Measurements from ENCODE around the gene LIPM.

Gene LIPM

DNA sequence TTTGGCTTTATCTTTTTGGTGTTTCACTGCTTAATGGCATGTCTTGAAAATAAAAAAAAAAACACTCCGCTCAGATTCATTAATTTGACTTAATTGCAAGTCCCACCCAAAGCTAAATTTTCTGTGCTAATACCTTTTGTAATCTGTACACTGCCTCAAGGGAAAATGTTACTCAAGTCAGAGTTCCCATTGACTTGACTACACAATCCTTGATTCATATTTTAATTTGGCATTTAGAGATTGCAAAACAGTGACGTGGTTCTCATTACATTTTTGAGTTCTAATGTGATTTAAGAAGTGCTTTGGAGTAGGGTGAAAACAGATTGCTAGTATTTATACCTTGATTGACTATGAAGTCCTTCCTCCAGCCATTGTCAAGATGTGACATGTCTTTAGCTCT is 21.3 kb upstream of the LIPM start:
- Histone ChIP-seq H3K36me3 (ENCODE audit: control insufficient read depth in 2 of 2, insufficient read depth in 2 of 2, low read length in 2 of 2) (no peaks in the 10 kb centered on the region), H3K9ac (ENCODE audit: low read depth in 1 of 2, low read length in 2 of 2) (no peak overlapping the region), H3K9me3 (ENCODE audit: control insufficient read depth in 2 of 2, low read length in 2 of 2) (no peaks in the 10 kb centered on the region), H3K27ac (ENCODE audit: low read depth in 2 of 2, low read length in 2 of 2) (no peak overlapping the region), H3K4me3 (ENCODE audit: low read length in 2 of 2) (no peak overlapping the region), H3K27me3 (ENCODE audit: control insufficient read depth in 2 of 2, insufficient read depth in 2 of 2, low read length in 2 of 2) (no peaks in the 10 kb centered on the region), H3K4me1 (ENCODE audit: control insufficient read depth in 2 of 2, insufficient read depth in 2 of 2, low read length in 2 of 2) (no peaks in the 10 kb centered on the region)

DNA sequence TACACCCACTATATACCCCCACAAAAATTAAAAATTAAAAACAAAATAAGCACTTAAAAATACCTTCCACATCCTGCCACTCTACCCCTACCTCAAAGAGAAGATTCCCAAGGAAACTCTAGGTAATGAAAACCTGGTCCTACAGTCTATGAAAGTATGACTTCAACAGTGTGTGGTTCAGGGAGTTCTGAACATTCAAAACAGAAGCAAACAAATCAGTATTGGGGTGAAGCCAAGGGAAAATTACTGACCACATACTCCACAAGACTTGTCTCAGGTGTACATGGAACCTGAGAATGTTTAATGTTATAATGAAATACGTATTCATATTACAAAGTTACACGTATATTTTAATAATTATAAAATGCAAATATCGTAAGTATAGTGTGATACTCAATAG is 20.3 kb upstream of the LIPM start:
- Histone ChIP-seq H3K27me3 (ENCODE audit: control insufficient read depth in 2 of 2, insufficient read depth in 2 of 2, low read length in 2 of 2) (no peaks in the 10 kb centered on the region), H3K4me3 (ENCODE audit: low read length in 2 of 2) (no peak overlapping the region), H3K9ac (ENCODE audit: low read depth in 1 of 2, low read length in 2 of 2) (no peak overlapping the region), H3K36me3 (ENCODE audit: control insufficient read depth in 2 of 2, insufficient read depth in 2 of 2, low read length in 2 of 2) (no peaks in the 10 kb centered on the region), H3K27ac (ENCODE audit: low read depth in 2 of 2, low read length in 2 of 2) (no peak overlapping the region), H3K9me3 (ENCODE audit: control insufficient read depth in 2 of 2, low read length in 2 of 2) (no peaks in the 10 kb centered on the region), H3K4me1 (ENCODE audit: control insufficient read depth in 2 of 2, insufficient read depth in 2 of 2, low read length in 2 of 2) (no peaks in the 10 kb centered on the region)

DNA sequence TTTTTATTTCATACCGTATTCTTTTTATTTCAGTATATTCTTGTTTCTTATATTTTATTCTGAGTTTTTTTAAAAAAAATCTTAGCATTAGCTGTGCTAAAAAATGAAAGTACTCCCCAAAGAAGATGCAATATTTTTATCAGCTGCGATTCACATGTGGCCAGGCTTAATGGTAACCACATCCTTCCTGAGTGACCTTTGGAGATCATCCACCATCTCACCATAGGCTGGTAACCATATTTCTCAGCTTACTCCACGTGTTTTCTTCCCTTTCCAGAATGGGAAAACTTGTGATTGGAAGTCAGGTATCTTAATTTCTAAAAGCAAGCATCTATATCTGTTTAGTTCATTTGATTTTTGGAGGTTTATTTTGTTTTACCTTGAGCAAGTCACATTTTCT is 18.8 kb upstream of the LIPM start:
- no peak overlapping the region for H3K9ac ChIP-seq (ENCODE audit: low read depth in 1 of 2, low read length in 2 of 2)
- no peaks in the 10 kb centered on the region for H3K4me1 ChIP-seq (ENCODE audit: control insufficient read depth in 2 of 2, insufficient read depth in 2 of 2, low read length in 2 of 2)
- H3K36me3 ChIP-seq (ENCODE audit: control insufficient read depth in 2 of 2, insufficient read depth in 2 of 2, low read length in 2 of 2): no peaks in the 10 kb centered on the region
- H3K27me3 ChIP-seq (ENCODE audit: control insufficient read depth in 2 of 2, insufficient read depth in 2 of 2, low read length in 2 of 2): no peaks in the 10 kb centered on the region
- H3K9me3 ChIP-seq (ENCODE audit: control insufficient read depth in 2 of 2, low read length in 2 of 2): no peaks in the 10 kb centered on the region
- no peak overlapping the region for H3K4me3 ChIP-seq (ENCODE audit: low read length in 2 of 2)
- no peak overlapping the region for H3K27ac ChIP-seq (ENCODE audit: low read depth in 2 of 2, low read length in 2 of 2)

DNA sequence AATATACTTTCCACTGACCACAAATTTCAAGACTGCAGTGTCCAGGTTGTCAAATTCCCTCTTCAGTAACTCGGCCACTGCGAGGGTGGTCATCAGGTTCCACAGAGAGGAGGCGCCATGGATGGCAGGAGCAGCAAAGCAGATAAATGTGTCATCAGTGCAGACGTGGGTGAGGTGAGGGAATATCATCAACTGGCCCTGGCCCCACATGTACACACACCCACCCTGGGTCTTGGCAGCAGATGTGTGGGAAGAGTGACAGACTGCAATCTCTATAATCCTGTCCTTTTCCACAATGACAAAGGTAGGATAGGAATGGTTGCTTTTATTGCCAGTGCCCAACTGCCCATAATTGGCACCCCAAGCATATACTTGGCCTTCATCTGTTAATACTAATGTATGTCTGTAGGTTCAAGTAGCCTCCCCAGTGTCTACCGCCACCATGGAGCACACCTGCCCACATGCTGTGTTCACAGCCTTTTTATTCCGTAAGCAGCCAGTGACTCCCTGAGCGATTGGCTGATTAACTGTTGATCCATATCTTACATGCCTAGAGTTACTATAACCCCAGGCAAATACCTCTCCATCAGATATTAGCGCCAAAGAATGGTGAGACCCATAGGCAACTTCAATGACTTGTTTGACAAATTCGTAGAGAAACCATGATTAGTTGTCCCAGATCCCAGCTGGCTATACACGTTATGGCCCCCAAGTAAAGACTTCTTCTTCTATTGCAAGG is 16.3 kb upstream of the LIPM start:
- Histone ChIP-seq H3K9ac (ENCODE audit: low read depth in 1 of 2, low read length in 2 of 2) (no peak overlapping the region), H3K36me3 (ENCODE audit: control insufficient read depth in 2 of 2, insufficient read depth in 2 of 2, low read length in 2 of 2) (no peaks in the 10 kb centered on the region), H3K27me3 (ENCODE audit: control insufficient read depth in 2 of 2, insufficient read depth in 2 of 2, low read length in 2 of 2) (no peaks in the 10 kb centered on the region)

DNA sequence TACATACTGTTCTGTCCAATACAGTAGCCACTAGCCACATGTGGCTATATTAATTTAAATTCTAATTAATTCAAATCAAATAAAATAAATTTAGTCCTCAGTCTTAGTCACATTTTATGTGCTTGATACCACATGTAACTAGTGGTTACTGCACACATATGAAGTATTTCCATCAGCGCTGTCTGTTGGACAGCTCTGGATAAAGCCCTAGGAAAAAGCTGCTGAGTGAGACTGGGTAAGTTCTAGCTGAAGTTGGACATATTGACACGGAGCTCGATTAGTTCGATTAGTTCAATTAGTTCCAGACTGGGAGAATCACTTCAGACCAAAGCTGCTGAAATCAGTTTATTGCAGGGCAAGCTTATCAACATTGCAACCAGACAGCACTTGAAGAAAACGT is 15.1 kb upstream of the LIPM start:
- Histone ChIP-seq H3K9ac (ENCODE audit: low read depth in 1 of 2, low read length in 2 of 2) (no peak overlapping the region), H3K4me3 (ENCODE audit: low read length in 2 of 2) (no peak overlapping the region), H3K36me3 (ENCODE audit: control insufficient read depth in 2 of 2, insufficient read depth in 2 of 2, low read length in 2 of 2) (no peaks in the 10 kb centered on the region), H3K4me1 (ENCODE audit: control insufficient read depth in 2 of 2, insufficient read depth in 2 of 2, low read length in 2 of 2) (no peaks in the 10 kb centered on the region), H3K27ac (ENCODE audit: low read depth in 2 of 2, low read length in 2 of 2) (no peak overlapping the region), H3K27me3 (ENCODE audit: control insufficient read depth in 2 of 2, insufficient read depth in 2 of 2, low read length in 2 of 2) (no peaks in the 10 kb centered on the region), H3K9me3 (ENCODE audit: control insufficient read depth in 2 of 2, low read length in 2 of 2) (no peaks in the 10 kb centered on the region)

More for the DNA sequence above, 16.3 kb upstream of the LIPM start:
- H3K4me1 ChIP-seq (ENCODE audit: control insufficient read depth in 2 of 2, insufficient read depth in 2 of 2, low read length in 2 of 2): no peaks in the 10 kb centered on the region
- H3K9me3 ChIP-seq (ENCODE audit: control insufficient read depth in 2 of 2, low read length in 2 of 2): no peaks in the 10 kb centered on the region
- no peak overlapping the region for H3K27ac ChIP-seq (ENCODE audit: low read depth in 2 of 2, low read length in 2 of 2)
- no peak overlapping the region for H3K4me3 ChIP-seq (ENCODE audit: low read length in 2 of 2)

DNA sequence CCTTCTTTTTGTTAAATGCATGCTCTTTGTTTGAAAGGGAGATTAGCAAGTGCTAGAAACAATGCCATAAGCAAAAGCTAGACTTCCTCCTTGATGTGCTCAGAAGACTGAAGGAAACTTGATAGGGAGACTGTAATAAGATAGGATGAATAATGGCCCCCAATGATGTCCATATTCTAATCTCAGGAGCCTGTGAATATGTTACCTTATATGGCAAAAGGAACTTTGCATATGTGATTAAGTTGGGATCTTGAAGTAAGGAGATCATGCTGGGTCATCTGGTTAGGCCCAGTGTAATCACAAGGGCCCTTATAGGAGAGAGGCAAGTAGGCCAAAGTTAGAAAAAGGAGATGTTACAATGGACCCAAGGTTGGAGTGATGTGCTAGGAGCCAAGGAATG is 13.6 kb upstream of the LIPM start:
- Histone ChIP-seq H3K27ac (ENCODE audit: low read depth in 2 of 2, low read length in 2 of 2) (no peak overlapping the region), H3K9ac (ENCODE audit: low read depth in 1 of 2, low read length in 2 of 2) (no peak overlapping the region), H3K9me3 (ENCODE audit: control insufficient read depth in 2 of 2, low read length in 2 of 2) (no peaks in the 10 kb centered on the region), H3K27me3 (ENCODE audit: control insufficient read depth in 2 of 2, insufficient read depth in 2 of 2, low read length in 2 of 2) (no peaks in the 10 kb centered on the region), H3K4me1 (ENCODE audit: control insufficient read depth in 2 of 2, insufficient read depth in 2 of 2, low read length in 2 of 2) (no peaks in the 10 kb centered on the region), H3K36me3 (ENCODE audit: control insufficient read depth in 2 of 2, insufficient read depth in 2 of 2, low read length in 2 of 2) (no peaks in the 10 kb centered on the region), H3K4me3 (ENCODE audit: low read length in 2 of 2) (no peak overlapping the region)

DNA sequence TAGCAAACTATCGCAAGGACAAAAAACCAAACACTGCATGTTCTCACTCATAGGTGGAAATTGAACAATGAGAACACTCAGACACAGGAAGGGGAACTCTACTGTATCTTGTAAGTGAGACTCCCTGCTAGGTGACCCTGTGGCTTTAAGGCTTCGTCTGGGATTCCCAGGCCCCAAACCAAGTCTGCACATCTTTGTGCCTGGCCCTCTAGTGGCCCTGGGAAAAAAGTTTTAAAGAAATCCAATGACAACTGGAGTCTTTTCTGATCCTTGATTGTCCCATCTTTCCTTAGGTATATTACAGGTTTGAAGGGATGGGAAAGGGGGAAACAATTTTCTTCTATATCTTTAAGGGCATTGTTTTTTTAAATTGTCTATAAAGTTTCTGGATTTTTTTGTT is 10.6 kb upstream of the LIPM start:
- H3K4me3 ChIP-seq (ENCODE audit: low read length in 2 of 2): no peak overlapping the region
- no peaks in the 10 kb centered on the region for H3K9me3 ChIP-seq (ENCODE audit: control insufficient read depth in 2 of 2, low read length in 2 of 2)
- H3K27ac ChIP-seq (ENCODE audit: low read depth in 2 of 2, low read length in 2 of 2): no peak overlapping the region
- H3K36me3 ChIP-seq (ENCODE audit: control insufficient read depth in 2 of 2, insufficient read depth in 2 of 2, low read length in 2 of 2): no peaks in the 10 kb centered on the region
- no peak overlapping the region for H3K9ac ChIP-seq (ENCODE audit: low read depth in 1 of 2, low read length in 2 of 2)
- no peaks in the 10 kb centered on the region for H3K27me3 ChIP-seq (ENCODE audit: control insufficient read depth in 2 of 2, insufficient read depth in 2 of 2, low read length in 2 of 2)
- H3K4me1 ChIP-seq (ENCODE audit: control insufficient read depth in 2 of 2, insufficient read depth in 2 of 2, low read length in 2 of 2): no peaks in the 10 kb centered on the region

DNA sequence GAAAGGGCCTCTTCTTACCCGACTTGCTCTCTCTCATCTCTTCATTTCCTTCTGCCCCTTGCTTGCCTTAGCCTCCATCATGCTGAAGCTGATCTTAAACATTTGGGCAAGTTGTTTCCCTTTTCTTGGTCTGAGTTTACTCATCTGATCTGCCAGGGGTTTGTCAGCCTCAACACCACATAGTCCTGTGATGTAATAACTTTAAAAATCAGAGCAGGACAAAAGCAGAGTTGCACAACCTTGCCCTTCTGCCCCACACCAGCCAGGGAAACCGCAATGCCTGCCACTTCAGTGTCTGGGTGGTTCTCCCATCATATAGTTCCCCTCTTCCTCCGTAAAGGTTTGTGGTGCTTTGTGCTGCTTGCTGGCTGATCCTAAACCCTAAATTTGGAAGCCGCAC is 9.9 kb upstream of the LIPM start:
- H3K9ac ChIP-seq (ENCODE audit: low read depth in 1 of 2, low read length in 2 of 2): no peak overlapping the region
- no peaks in the 10 kb centered on the region for H3K9me3 ChIP-seq (ENCODE audit: control insufficient read depth in 2 of 2, low read length in 2 of 2)
- H3K4me1 ChIP-seq (ENCODE audit: control insufficient read depth in 2 of 2, insufficient read depth in 2 of 2, low read length in 2 of 2): no peaks in the 10 kb centered on the region
- no peaks in the 10 kb centered on the region for H3K36me3 ChIP-seq (ENCODE audit: control insufficient read depth in 2 of 2, insufficient read depth in 2 of 2, low read length in 2 of 2)
- no peak overlapping the region for H3K27ac ChIP-seq (ENCODE audit: low read depth in 2 of 2, low read length in 2 of 2)
- no peaks in the 10 kb centered on the region for H3K27me3 ChIP-seq (ENCODE audit: control insufficient read depth in 2 of 2, insufficient read depth in 2 of 2, low read length in 2 of 2)
- H3K4me3 ChIP-seq (ENCODE audit: low read length in 2 of 2): no peak overlapping the region

DNA sequence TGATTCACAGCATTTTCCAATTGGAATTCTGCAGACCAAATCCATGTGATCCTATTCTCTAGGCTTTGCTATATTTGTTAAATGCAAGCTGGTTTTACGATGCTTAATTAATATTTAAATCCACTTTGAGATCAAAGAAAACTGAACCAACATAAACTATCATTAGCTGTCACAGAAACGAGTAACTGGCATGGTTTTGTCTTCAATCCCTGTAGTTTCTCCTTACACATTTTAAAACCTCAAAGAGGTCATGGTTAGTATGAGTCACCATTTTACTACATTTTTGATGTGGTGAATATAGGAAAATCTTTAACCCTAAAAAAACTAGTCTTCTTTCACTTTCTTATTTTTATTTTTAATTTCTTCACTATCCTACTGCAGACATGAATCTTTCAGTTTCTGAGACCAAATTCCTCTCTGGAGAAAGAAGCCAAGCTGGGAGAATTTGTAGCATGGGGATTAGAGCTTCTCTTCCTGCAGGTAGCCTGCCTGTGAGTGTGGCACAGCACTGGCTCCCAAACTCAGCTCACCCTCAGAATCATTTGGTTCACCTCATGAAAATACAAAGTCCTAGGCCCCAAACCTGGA is 8.7 kb upstream of the LIPM start:
- Histone ChIP-seq H3K9ac (ENCODE audit: low read depth in 1 of 2, low read length in 2 of 2) (no peak overlapping the region), H3K4me3 (ENCODE audit: low read length in 2 of 2) (no peak overlapping the region)

DNA sequence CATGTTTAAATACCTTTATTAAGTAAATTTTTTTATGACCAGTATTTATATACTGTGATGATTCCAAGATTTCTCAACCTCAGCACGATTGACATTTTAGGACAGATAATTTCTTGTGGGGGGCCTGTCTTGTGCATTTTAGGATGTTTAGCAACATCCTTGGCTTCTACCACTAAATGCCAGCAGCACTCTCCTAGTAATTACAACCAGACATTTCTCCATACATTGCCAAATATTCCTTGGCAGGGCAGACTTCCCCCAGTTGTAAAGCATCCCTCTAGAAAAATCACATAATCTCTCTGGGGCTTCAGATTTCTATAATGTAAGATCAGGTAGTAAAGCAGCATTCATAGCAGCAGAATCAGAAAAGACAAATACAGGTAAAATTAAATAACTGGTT is 7.8 kb upstream of the LIPM start:
- no peak overlapping the region for H3K4me3 ChIP-seq (ENCODE audit: low read length in 2 of 2)
- no peaks in the 10 kb centered on the region for H3K4me1 ChIP-seq (ENCODE audit: control insufficient read depth in 2 of 2, insufficient read depth in 2 of 2, low read length in 2 of 2)
- H3K9ac ChIP-seq (ENCODE audit: low read depth in 1 of 2, low read length in 2 of 2): no peak overlapping the region
- no peak overlapping the region for H3K27ac ChIP-seq (ENCODE audit: low read depth in 2 of 2, low read length in 2 of 2)
- no peaks in the 10 kb centered on the region for H3K36me3 ChIP-seq (ENCODE audit: control insufficient read depth in 2 of 2, insufficient read depth in 2 of 2, low read length in 2 of 2)
- H3K27me3 ChIP-seq (ENCODE audit: control insufficient read depth in 2 of 2, insufficient read depth in 2 of 2, low read length in 2 of 2): no peaks in the 10 kb centered on the region
- no peaks in the 10 kb centered on the region for H3K9me3 ChIP-seq (ENCODE audit: control insufficient read depth in 2 of 2, low read length in 2 of 2)

More for the DNA sequence above, 8.7 kb upstream of the LIPM start:
- H3K27ac ChIP-seq (ENCODE audit: low read depth in 2 of 2, low read length in 2 of 2): no peak overlapping the region
- no peaks in the 10 kb centered on the region for H3K9me3 ChIP-seq (ENCODE audit: control insufficient read depth in 2 of 2, low read length in 2 of 2)
- H3K36me3 ChIP-seq (ENCODE audit: control insufficient read depth in 2 of 2, insufficient read depth in 2 of 2, low read length in 2 of 2): no peaks in the 10 kb centered on the region
- H3K27me3 ChIP-seq (ENCODE audit: control insufficient read depth in 2 of 2, insufficient read depth in 2 of 2, low read length in 2 of 2): no peaks in the 10 kb centered on the region
- no peaks in the 10 kb centered on the region for H3K4me1 ChIP-seq (ENCODE audit: control insufficient read depth in 2 of 2, insufficient read depth in 2 of 2, low read length in 2 of 2)

All from mucosa of rectum (tissue), 2 donors.